Measurements from ENCODE around the gene CEMIP.

The CEMIP gene

GRCh38 chr15:80817901-80818300, 38.7 kb downstream of the CEMIP start:
- no peak for DNase-seq (ENCODE audit: low read depth)
- no peak for TF ChIP-seq CTCF (IDR thresholded peaks at IDR 0.05; ENCODE audit: low read length, missing control alignments)
- H3K4me3 ChIP-seq (replicated peaks; ENCODE audit: low read depth, low read length), result no peak overlapping the region

- no peak for DNase-seq (ENCODE audit: low read depth)
- TF ChIP-seq CTCF (IDR thresholded peaks at IDR 0.05; ENCODE audit: low read length, missing control alignments), result no peak
- no peak overlapping the region for H3K4me3 ChIP-seq (replicated peaks; ENCODE audit: low read depth, low read length)
Measured at GRCh38 chr15:80819001-80819400, 39.8 kb downstream of the CEMIP start.

GRCh38 chr15:80820092-80820491, 40.9 kb downstream of the CEMIP start:
- no peak for DNase-seq (ENCODE audit: low read depth)
- no peak overlapping the region for H3K4me3 ChIP-seq (replicated peaks; ENCODE audit: low read depth, low read length)
- no peak for TF ChIP-seq CTCF (IDR thresholded peaks at IDR 0.05; ENCODE audit: low read length, missing control alignments)

GRCh38 chr15:80822256-80822655, 43.1 kb downstream of the CEMIP start:
- no peak for DNase-seq (ENCODE audit: low read depth)
- no peak for TF ChIP-seq CTCF (IDR thresholded peaks at IDR 0.05; ENCODE audit: low read length, missing control alignments)
- H3K4me3 ChIP-seq (replicated peaks; ENCODE audit: low read depth, low read length), result no peak overlapping the region

GRCh38 chr15:80822676-80823075, 43.5 kb downstream of the CEMIP start:
- no peak for TF ChIP-seq CTCF (IDR thresholded peaks at IDR 0.05; ENCODE audit: low read length, missing control alignments)
- no peak for DNase-seq (ENCODE audit: low read depth)
- H3K4me3 ChIP-seq (replicated peaks; ENCODE audit: low read depth, low read length), result no peak overlapping the region

- DNase-seq (ENCODE audit: low read depth), result no peak
- H3K4me3 ChIP-seq (replicated peaks; ENCODE audit: low read depth, low read length), result no peak overlapping the region
- TF ChIP-seq CTCF (IDR thresholded peaks at IDR 0.05; ENCODE audit: low read length, missing control alignments), result no peak
Measured at GRCh38 chr15:80823120-80823519, 44.0 kb downstream of the CEMIP start.

- no peak for TF ChIP-seq CTCF (IDR thresholded peaks at IDR 0.05; ENCODE audit: low read length, missing control alignments)
- no peak for DNase-seq (ENCODE audit: low read depth)
- H3K4me3 ChIP-seq (replicated peaks; ENCODE audit: low read depth, low read length), result no peak overlapping the region
Measured at GRCh38 chr15:80823995-80824394, 44.8 kb downstream of the CEMIP start.
